ENCODE data around the gene MED8. TPM values are rescaled to one million over a fixed set of nuclear protein-coding genes. Genes with fewer than 3 reads are reported as not detected.

The MED8 gene
- total and polyA plus RNA-seq, 2 of the 13 experiments (the other 11 are each of a cell fraction or from before 2014, with no cell fraction given) = 16.9 to 77.4 TPM

- TF ChIP-seq PATZ1 (CRISPR knock-in tag; IDR thresholded peaks at IDR 0.05) = peak; percentile 67
- 0 out of 2 replicates have a peak, but pooled peaks have one; percentile 2 for TF ChIP-seq SAP130 (CRISPR knock-in tag; IDR thresholded peaks at IDR 0.05; ENCODE audit: low read depth)
- no peak for TF ChIP-seq SMC3 (IDR thresholded peaks at IDR 0.05; ENCODE audit: low read length)
- peak; percentile 49; the same call in 1 of the 2 replicates for TF ChIP-seq ZNF776 (CRISPR knock-in tag; IDR thresholded peaks at IDR 0.05)
Measured at GRCh38 chr1:43366601-43367025, 23.0 kb downstream of the MED8 start (continued).

GRCh38 chr1:43366179-43366578, 23.4 kb downstream of the MED8 start:
- POLR2A ChIA-PET = interaction anchor here (3.6 to 3.8 kb wide), 2 partner anchors 16 to 24 kb away, joined by 21 to 32 read pairs; partner anchors contain the start of genes MED8 and SZT2
- no TSS peak for BruUV-seq (replicated peaks)
- no peak overlapping the region for H2AFZ ChIP-seq (ENCODE audit: low read length)
- TF ChIP-seq SP5 (CRISPR knock-in tag; IDR thresholded peaks at IDR 0.05; ENCODE audit: borderline replicate concordance, low read depth) = peak; percentile 77; the same call in 1 of the 2 replicates
- TF ChIP-seq ZNF749 (CRISPR knock-in tag; IDR thresholded peaks at IDR 0.05; ENCODE audit: borderline replicate concordance) = no peak
- no peak for TF ChIP-seq ADNP (CRISPR knock-in tag; IDR thresholded peaks at IDR 0.05)
- no peak for TF ChIP-seq RNF219 (CRISPR knock-in tag; IDR thresholded peaks at IDR 0.05)
- no peak for TF ChIP-seq ZNF614 (CRISPR knock-in tag; IDR thresholded peaks at IDR 0.05; ENCODE audit: borderline replicate concordance)
- TF ChIP-seq TP53 (CRISPR knock-in tag; conservative IDR thresholded peaks at IDR 0.05) = no peak
- TF ChIP-seq ZHX2 (IDR thresholded peaks at IDR 0.05; ENCODE audit: low read depth) = no peak
- no peak for TF ChIP-seq ZHX2 (CRISPR knock-in tag; IDR thresholded peaks at IDR 0.05; ENCODE audit: borderline replicate concordance)

More at GRCh38 chr1:43366179-43366578, 23.4 kb downstream of the MED8 start:
- Histone ChIP-seq H3K27me3 (ENCODE audit: control insufficient read depth in 1 of 2, insufficient read depth in 2 of 2, low read length in 2 of 2) (no peaks in the 10 kb centered on the region), H3K9me3 (ENCODE audit: low read length) (no peaks in the 10 kb centered on the region), H3K9ac (ENCODE audit: insufficient read depth, low read depth, low read length) (peak overlapping the region; percentile 18; the same call in 1 of the 2 replicates), H4K20me1 (ENCODE audit: insufficient read depth, low read length) (no peaks in the 10 kb centered on the region), H3K4me2 (ENCODE audit: low read depth, low read length) (peak overlapping the region; percentile 92), H3K27ac (ENCODE audit: extremely low read length, insufficient read depth, low read length) (no peak overlapping the region), H3K4me1 (ENCODE audit: insufficient read depth, low read length) (peaks cover 71% of the 10 kb centered on the region), H3K4me3 (replicated peaks in 1 of 3; ENCODE audit: insufficient read depth in 1 of 3, low read depth in 2 of 3, low read length in 3 of 3) (peak overlapping the region; percentile 74 to 88 (median 79); a peak in 5 of 6 replicates), H3K79me2 (ENCODE audit: insufficient read depth, low read length) (peaks cover 20% of the 10 kb centered on the region), H3K36me3 (replicated peaks in 1 of 2; ENCODE audit: control insufficient read depth in 1 of 2, insufficient read depth in 2 of 2, low read length in 2 of 2) (peaks cover 6 to 18% of the 10 kb centered on the region in 2 experiments)
- in situ Hi-C loops (cut with HindIII; ENCODE audit: extremely low pct_ligation_motif_present, low pct_unique_long_range_greater_than_20kb) (no loop called here), intact Hi-C loops (cut with micrococcal nuclease; ENCODE audit: unreplicated experiment) (no loop called here)
- FAIRE-seq = no peak
- CTCF ChIA-PET (ENCODE audit: low intra/inter-chr PET ratio, low total read pairs) = no interaction called here
- WGBS (ENCODE audit: low lambda C conversion rate) = 13% methylated on average over 11 of the region's 11 CpGs
- ATAC-seq = peak; percentile 18
- no peak for DNase-seq (ENCODE audit: low spot score)

Measured in HepG2 (cell line).